OCI-LY7 (cell line): ENCODE measurements around the gene LCN2.

Source experiments
- CTCF ChIP-seq: fragments of 200-600 bp; sonication (generic); conservative IDR thresholded peaks from 2 replicates; pipeline ENCODE4 v1.5.1; 2014; ENCODE audit warnings: mild to moderate bottlenecking, antibody characterized with exemption, low read length, moderate library complexity, mixed read lengths
- EZH2phosphoT487 ChIP-seq: fragments of 200-600 bp; sonication (generic); IDR thresholded peaks from 2 replicates; pipeline ENCODE4 v1.6.1; 2018; ENCODE audit warnings: low read depth, borderline replicate concordance, mild to moderate bottlenecking, mixed run types, antibody characterized with exemption, low read length, moderate library complexity, mixed read lengths

- TF ChIP-seq CTCF, result no peak
- TF ChIP-seq EZH2phosphoT487, result no peak
These were observed 3.1 kb downstream of the LCN2 start for GRCh38 chr9:128152133-128153059.
